Raji (cell line): ENCODE results near the gene LAMC3.

Experiments
- POLR2A ChIP-seq: IDR thresholded peaks from 2 replicates; pipeline ENCODE4 v1.6.1; 2011; ENCODE audit warnings: low read depth, low read length, control low read depth; ENCODE audit not compliant: insufficient read depth

Gene LAMC3

GRCh38 chr9:131076347-131077195 is 67.6 kb downstream of the LAMC3 start:
- no peak for TF ChIP-seq POLR2A

- TF ChIP-seq POLR2A = no peak
Observed at GRCh38 chr9:131078427-131079366, 69.7 kb downstream of the LAMC3 start.

GRCh38 chr9:131080589-131080988 is 71.6 kb downstream of the LAMC3 start:
- TF ChIP-seq POLR2A = no peak

GRCh38 chr9:131081868-131082267 is 72.9 kb downstream of the LAMC3 start:
- no peak for TF ChIP-seq POLR2A

- no peak for TF ChIP-seq POLR2A
Observed at GRCh38 chr9:131082774-131083512, 74.0 kb downstream of the LAMC3 start.

GRCh38 chr9:131084661-131085369 is 75.8 kb downstream of the LAMC3 start:
- no peak for TF ChIP-seq POLR2A

- no peak for TF ChIP-seq POLR2A
Observed at GRCh38 chr9:131085370-131086122, 76.6 kb downstream of the LAMC3 start.

- TF ChIP-seq POLR2A = no peak
Observed at GRCh38 chr9:131087354-131087893, 78.5 kb downstream of the LAMC3 start.

GRCh38 chr9:131090025-131090787 is 81.2 kb downstream of the LAMC3 start:
- TF ChIP-seq POLR2A = no peak

- no peak for TF ChIP-seq POLR2A
Observed at GRCh38 chr9:131091352-131091992, 82.5 kb downstream of the LAMC3 start.

- TF ChIP-seq POLR2A = no peak
Observed at GRCh38 chr9:131092030-131092429, 83.1 kb downstream of the LAMC3 start.
